Measurements from ENCODE around the gene FBXO28.
"Not testable (repeated sequence)": the region's sequence is repeated elsewhere in the genome, so short reads cannot be mapped to it uniquely, and the experiment has no call there.

FBXO28 gene

DNA sequence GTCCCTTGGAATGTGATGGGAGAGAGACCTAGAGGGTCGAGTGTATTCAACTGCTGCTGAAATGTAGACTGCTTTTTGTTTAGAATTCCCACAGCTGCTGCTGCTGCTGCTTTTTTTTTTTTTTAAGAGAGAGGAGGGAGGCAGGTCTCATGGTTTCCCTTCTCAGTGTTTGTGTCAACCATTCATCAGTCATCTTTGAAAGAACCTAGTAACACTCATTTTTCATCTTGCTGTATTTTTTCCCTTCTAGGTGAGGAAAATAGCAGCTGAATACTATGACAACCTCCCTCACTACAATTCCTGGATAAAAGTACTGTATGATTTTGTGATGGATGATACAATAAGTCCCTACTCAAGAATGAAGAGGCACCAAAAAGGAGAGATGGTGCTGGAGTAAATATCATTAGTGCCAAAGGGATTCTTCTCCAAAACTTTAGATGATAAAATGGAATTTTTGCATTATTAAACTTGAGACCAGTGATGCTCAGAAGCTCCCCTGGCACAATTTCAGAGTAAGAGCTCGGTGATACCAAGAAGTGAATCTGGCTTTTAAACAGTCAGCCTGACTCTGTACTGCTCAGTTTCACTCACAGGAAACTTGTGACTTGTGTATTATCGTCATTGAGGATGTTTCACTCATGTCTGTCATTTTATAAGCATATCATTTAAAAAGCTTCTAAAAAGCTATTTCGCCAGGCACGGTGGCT is 78.3 kb downstream of the FBXO28 start:
- DNase-seq = no peak

DNA sequence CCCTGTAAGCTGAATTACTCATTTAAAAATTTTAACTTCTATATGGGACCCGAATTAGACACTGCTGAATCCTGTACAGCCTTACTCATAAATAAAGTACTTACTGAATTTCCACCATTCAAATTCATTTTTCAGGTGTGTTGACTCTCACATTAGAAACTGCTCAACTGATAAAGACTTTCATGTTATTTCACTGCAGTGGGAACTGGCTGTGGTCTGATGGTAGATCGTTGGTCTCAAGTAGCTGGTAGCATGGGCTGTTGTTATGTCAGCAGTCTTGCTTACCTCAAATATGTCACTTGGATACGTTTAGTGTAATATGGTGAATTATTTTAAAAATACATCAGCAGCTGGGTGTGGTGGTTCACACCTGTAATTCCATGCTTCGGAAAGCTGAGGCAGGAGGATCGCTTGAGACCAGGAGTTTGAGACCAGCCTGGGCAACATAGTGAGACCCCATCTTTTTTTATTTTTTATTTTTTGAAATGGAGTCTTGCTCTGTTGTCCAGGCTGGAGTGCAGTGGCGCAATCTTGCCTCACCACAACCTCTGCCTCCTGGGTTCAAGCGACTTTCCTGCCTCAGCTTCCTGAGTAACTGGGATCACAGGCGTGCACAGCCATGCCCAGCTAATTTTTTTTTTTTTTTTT is 79.5 kb downstream of the FBXO28 start:
- DNase-seq = no peak

DNA sequence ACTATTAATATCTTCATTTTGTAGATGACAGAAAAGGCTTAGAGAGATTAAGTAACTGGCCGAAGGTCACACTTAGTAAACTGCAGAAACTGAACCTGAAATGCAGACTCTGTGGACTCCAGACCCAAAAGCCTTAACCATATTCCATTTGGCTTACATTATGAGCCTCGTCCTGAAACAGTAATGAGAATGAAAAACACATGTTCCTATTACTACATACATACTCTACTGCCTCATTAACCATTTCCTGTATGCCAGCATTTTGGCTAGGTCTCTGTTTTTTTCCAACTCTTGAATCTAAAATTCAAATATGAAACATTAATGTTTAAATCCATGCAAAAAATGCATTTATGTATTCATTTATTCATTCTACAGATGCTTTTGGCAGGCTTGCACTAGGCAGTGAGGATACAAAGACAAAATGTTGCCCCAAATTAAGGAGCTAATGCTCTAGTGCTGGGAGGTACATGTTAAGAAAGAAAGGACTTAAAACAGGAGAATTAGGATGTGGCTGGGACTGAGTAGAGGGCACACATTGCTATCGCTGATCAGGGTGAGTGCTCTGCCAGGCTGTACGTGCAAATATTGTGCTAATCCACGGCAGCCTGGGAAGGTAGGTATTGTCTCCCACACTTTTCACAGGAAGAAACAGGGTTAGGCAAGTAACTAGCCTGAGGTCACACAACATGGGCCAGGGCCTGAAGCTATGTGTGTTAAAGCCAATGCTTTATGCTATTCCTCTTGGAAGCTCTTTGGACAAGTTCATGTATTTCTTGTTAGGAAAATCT is 83.1 kb downstream of the FBXO28 start:
- no peak for DNase-seq

DNA sequence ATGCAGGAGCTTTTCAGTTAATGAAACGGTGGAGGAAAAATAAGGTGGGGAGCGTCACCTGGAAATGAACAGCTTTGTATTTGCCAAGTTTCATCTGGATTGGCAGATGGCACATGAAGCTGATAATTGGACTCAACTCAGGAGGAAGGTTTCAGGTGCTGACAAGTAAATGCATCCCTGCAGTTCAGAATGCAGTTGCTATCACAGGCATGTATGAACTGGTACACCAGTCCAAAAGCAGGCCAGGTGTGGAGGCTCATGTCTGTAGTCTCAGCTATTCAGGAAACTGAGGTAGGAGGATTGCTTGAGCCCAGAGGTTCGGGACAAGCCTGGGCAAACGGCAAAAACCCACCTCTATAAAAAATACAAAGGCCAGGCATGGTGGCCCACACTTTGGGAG is 84.7 kb downstream of the FBXO28 start:
- DNase-seq = no peak

DNA sequence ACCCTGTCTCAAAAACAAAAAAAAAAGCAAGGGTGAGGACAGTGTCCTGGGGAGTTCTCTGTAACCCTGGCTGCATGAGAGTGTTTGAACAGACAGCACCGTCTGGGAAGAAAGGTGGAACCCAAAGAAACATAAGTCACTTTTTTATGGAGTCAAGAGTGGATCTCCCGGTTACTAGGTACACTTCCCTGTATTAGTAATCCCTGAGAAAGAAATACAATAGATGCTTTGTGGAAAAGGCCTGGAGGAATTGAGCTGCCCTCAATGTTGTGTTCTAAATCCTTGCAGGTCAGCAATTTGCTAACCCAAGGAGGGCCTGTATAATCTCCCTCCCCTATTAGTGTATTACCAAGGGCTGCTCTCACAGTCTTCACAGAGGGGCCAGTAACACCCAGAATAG is 85.8 kb downstream of the FBXO28 start:
- DNase-seq = no peak

DNA sequence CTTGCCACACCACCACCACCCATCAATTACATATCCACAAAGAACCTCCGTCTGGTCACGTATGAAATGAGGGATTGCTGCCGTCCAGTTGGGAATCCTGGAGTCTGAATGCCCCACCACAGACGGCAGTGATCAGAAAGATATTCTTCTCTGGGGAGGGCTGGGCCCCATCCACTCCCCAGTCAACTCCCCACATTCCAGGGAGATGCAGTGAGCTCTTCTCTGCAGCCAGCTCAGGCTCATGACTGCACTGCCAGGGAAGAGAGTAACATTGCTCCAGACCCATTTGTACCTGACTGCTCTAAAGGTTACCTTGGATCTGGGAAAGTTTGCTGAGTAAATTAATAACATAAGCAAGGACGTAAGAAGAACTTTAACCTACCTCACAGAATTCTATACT is 87.5 kb downstream of the FBXO28 start:
- DNase-seq = no peak

DNA sequence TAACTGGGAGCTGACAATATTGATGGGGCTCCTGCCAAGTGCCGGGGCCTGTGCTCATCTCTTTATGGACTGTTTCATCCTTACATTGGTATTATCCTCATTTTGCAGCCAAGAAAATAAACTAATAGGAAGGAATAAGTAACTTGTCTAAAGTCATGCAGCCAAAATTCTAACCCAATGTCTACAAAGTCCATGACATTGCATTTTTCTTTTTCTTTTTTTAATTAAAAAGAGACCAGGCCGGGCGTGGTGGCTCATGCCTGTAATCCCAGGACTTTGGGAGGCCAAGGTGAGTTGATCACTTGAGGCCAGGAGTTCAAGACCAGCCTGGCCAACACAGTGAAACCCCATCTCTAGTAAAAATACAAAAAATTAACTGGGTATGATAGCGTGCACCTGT is 87.9 kb downstream of the FBXO28 start:
- no peak for DNase-seq

DNA sequence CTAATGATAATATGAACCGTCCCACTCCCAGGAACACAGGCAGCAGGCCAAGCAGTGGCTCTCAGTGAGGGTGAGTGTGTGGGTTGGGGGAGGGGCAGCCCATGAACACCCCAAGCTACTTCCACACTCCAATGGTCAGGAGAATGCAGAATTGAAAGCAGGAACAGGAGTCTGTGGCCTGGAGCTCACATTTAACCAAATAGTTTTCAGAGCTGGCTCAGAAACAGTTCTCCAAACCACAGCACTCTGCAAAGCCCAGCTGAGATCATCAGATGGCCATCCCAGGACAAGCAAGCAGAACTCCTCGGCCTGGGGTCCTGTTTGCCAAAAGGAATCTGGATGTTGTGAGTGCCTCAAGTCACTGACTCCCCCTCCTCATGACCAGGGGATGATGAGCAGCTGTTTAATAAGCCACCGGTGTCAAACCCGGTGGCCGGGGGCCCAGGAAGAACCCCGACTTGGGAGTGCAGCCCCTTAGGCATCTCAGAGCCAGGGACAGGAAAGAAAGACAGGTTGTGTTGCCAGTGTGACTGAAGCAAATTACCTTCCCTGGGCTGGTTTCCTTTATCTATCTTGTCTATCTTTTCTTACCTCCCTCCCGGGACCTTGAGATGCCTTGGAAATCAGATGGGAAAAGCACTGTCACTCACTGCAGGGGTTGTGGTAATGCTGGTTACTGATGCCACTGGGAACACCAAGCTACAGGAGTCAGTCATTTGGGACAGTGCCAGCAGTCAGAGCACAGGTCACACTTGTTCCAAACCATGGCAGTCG is 89.5 kb downstream of the FBXO28 start:
- no peak for DNase-seq

DNA sequence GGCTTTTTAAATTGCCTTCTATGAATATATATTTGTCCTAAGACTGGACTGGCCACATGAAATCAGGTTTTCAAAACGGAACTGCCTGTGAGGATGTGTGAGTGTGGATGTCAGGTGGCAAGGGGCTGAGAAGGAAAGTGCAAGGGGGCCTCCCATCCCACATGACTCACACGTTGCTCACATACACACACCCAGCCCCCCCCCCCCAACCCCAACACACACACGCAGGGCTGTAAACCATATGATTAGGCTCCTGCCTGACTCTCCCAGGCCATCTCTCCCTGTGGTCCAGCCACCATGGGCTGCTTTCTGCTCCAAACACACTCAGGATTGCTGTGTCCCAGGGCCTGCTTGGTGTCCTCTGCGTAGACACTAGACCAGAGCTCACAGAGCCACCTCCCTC is 91.5 kb downstream of the FBXO28 start:
- peak; percentile 51 to 59 for DNase-seq

DNA sequence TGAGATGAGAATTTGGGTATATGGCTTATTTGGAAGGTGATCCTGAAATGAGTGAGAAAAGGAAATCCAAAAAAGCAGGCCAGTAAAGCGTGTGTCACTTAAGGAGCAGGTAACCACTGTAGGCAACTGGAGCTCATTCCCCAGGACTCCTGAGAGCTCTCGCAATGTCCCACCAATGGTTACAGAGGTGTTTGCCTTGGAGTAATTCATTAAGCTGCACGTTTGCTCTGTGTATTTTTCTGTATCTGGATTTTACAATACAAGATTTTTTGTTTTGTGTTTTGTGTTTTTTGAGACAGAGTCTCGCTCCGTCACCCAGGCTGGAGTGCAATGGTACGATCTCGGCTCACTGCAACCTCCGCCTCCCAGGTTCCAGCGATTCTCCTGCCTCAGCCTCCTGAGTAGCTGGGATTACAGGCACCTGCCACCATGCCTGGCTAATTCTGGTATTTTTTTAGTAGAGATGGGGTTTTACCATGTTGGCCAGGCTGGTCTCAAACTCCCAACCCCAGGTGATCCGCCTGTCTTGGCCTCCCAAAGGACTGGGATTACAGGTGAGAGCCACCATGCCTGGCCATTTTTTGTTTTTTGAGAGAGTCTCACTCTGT is 92.1 kb downstream of the FBXO28 start:
- not testable (repeated sequence) for DNase-seq

DNA sequence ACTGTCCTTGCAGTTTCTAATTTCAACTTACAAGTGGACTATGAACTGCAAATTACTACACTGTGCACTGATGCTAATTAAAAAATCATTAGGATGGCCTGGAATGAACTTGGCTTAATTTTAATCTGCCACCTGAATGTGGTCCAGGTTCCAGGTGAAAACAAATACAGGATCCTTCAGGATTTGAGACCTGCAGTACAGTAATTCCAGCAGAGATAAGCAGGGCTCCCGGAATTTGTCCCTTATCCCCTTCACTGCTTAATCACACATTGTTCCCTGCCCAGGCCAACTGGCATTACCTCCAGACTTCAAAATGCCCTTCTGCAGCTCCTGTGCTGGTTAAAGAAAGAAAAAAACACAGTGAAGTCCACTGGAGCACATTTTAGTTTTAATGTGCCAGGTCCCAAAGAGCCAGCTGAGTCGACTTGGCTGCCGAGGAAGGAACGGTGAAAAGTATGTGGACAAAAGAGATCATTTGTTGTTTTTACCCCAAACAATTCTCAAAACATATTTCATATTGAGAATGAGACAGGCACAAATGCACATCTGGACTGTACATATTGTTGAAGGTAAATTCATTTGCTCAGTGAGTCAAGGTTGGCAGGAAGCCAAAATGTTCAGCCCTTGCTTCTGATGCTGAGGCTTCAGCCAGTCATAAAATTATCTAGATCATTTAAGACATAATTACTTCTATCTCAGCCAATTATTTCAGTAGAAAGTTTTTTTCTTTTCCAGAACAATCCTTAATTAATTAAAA is 97.5 kb downstream of the FBXO28 start:
- DNase-seq = no peak

All from Kasumi-1 (cell line).